HepG2 (cell line): ENCODE data around the gene METTL1. TPM values are rescaled to one million over a fixed set of nuclear protein-coding genes. Genes with fewer than 3 reads are reported as not detected.

Experiments used
- ATAC-seq: fragments of 200-7000 bp; cut with Tn5 transposase; 3 replicates; pipeline ENCODE4 v1.9.1; 2020; ENCODE audit warnings: mild to moderate bottlenecking, moderate library complexity
- BruUV-seq: library from RNA; stranded (reverse); fragments of 400-500 nt; replicated peaks from 2 replicates; lab custom pipeline; 2021; lab: Mats Ljungman, UMichigan
- CTCF ChIA-PET: fragments of 300-600 bp; formaldehyde crosslinking; extraction: SDS; loops from one replicate; lab custom pipeline; 2021; ENCODE audit warnings: low total read pairs, inconsistent platforms, low intra/inter-chr PET ratio; lab: Yijun Ruan, JAX
- POLR2A ChIA-PET: fragments of 350-600 bp; sonication (Branson Sonifier 250); formaldehyde crosslinking; loops from one replicate; lab custom pipeline; 2020; ENCODE audit warnings: antibody characterized with exemption, inconsistent platforms; lab: Yijun Ruan, JAX
- DNase-seq: peaks from one replicate; pipeline ENCODE4 v3.0.0-alpha.2; 2015; ENCODE audit warnings: low spot score
- FAIRE-seq: peaks from 3 replicates; lab custom pipeline; 2011; peaks lifted over from hg19 to GRCh38; lab: Jason Lieb, UNC
- H2AFZ ChIP-seq: one replicate; pipeline ENCODE4 v1.6.1; 2011; ENCODE audit warnings: low read length, inconsistent platforms
- H3K27ac ChIP-seq: fragments of 300-600 bp; 3 replicates; pipeline ENCODE4 v1.8.0; 2011; ENCODE audit warnings: mixed run types, mild to moderate bottlenecking, mixed read lengths, low read length, inconsistent platforms; ENCODE audit not compliant: insufficient read depth; ENCODE audit errors: extremely low read length
- H3K27me3 ChIP-seq, 2 experiments: fragments of 200-600 bp in 1 of 2; 2 replicates in 1 of 2; 3 replicates in 1 of 2; pipeline versions ENCODE4 v1.6.0 to v1.8.0; 2011; ENCODE audit warnings: low read length in 2 of 2, mild to moderate bottlenecking in 2 of 2, moderate library complexity in 2 of 2, inconsistent platforms in 1 of 2; ENCODE audit not compliant: insufficient read depth in 2 of 2, control insufficient read depth in 1 of 2
- H3K36me3 ChIP-seq, 2 experiments: fragments of 200-600 bp in 1 of 2; replicated peaks in 1 of 2; 2 replicates in 1 of 2; 3 replicates in 1 of 2; pipeline versions ENCODE4 v1.5.1 to v1.8.0; 2011; ENCODE audit warnings: low read length in 2 of 2, inconsistent platforms in 1 of 2; ENCODE audit not compliant: insufficient read depth in 2 of 2, control insufficient read depth in 1 of 2
- H3K4me1 ChIP-seq: 2 replicates; pipeline ENCODE4 v1.5.1; 2012; ENCODE audit warnings: low read length, inconsistent platforms; ENCODE audit not compliant: insufficient read depth
- H3K4me2 ChIP-seq: 2 replicates; pipeline ENCODE4 v1.6.0; 2011; ENCODE audit warnings: low read depth, low read length, inconsistent platforms
- H3K4me3 ChIP-seq, 3 experiments: fragments of 200-600 bp in 1 of 3; sonication (generic), shearing (Covaris generic) in 1 of 3; replicated peaks in 1 of 3; 2 replicates each; pipeline ENCODE4 v1.5.1; 2011 to 2016; ENCODE audit warnings: low read length in 3 of 3, inconsistent platforms in 2 of 3, low read depth in 2 of 3, mild to moderate bottlenecking in 2 of 3, control low read depth in 1 of 3, mixed read lengths in 1 of 3; ENCODE audit not compliant: insufficient read depth in 1 of 3
- H3K79me2 ChIP-seq: one replicate; pipeline ENCODE4 v1.6.1; 2011; ENCODE audit warnings: low read length, inconsistent platforms; ENCODE audit not compliant: insufficient read depth
- H3K9ac ChIP-seq: 2 replicates; pipeline ENCODE4 v1.6.0; 2011; ENCODE audit warnings: mild to moderate bottlenecking, low read depth, low read length, inconsistent platforms; ENCODE audit not compliant: insufficient read depth
- H3K9me3 ChIP-seq: 2 replicates; pipeline ENCODE4 v1.5.1; 2012; ENCODE audit warnings: mild to moderate bottlenecking, low read length
- H4K20me1 ChIP-seq: 2 replicates; pipeline ENCODE4 v1.6.0; 2011; ENCODE audit warnings: inconsistent platforms, mild to moderate bottlenecking, low read length, moderate library complexity; ENCODE audit not compliant: insufficient read depth
- ARID2 ChIP-seq: sonication (generic); formaldehyde crosslinking; IDR thresholded peaks from 2 replicates; pipeline ENCODE4 v1.8.1; 2022; ENCODE audit warnings: mild to moderate bottlenecking, missing genetic modification reagents, borderline replicate concordance
- CERS6 ChIP-seq: sonication (generic); formaldehyde crosslinking; IDR thresholded peaks from 2 replicates; pipeline ENCODE4 v1.5.0; 2020; ENCODE audit warnings: missing genetic modification reagents
- ETV5 ChIP-seq: IDR thresholded peaks from 2 replicates; pipeline ENCODE4 v1.6.1; 2018; ENCODE audit warnings: missing biosample characterization, missing genetic modification reagents, inconsistent platforms, borderline replicate concordance
- KDM4B ChIP-seq: sonication (generic); formaldehyde crosslinking; IDR thresholded peaks from 2 replicates; pipeline ENCODE4 v1.4.0; 2020; ENCODE audit warnings: missing genetic modification reagents
- KLF12 ChIP-seq: sonication (generic); formaldehyde crosslinking; IDR thresholded peaks from 2 replicates; pipeline ENCODE4 v1.4.0; 2020; ENCODE audit warnings: missing genetic modification reagents, borderline replicate concordance
- KLF6 ChIP-seq: IDR thresholded peaks from 2 replicates; pipeline ENCODE4 v1.8.0; 2016; ENCODE audit warnings: missing biosample characterization, missing genetic modification reagents
- MTF1 ChIP-seq: sonication (generic); formaldehyde crosslinking; IDR thresholded peaks from 2 replicates; pipeline ENCODE4 v1.5.0; 2020; ENCODE audit warnings: missing genetic modification reagents
- TBX2 ChIP-seq: sonication (generic); formaldehyde crosslinking; IDR thresholded peaks from 2 replicates; pipeline ENCODE4 v1.5.0; 2020; ENCODE audit warnings: missing genetic modification reagents, mild to moderate bottlenecking, borderline replicate concordance
- U2AF1 ChIP-seq: fragments of 200-400 bp; formaldehyde crosslinking; optimal IDR thresholded peaks from 2 replicates; pipeline ENCODE3; 2017; ENCODE audit warnings: mild to moderate bottlenecking, low read depth, low read length
- ZBTB33 ChIP-seq: sonication (generic); formaldehyde crosslinking; IDR thresholded peaks from 2 replicates; pipeline ENCODE4 v1.4.0; 2020; ENCODE audit warnings: missing genetic modification reagents
- ZNF274 ChIP-seq: sonication (generic); formaldehyde crosslinking; IDR thresholded peaks from 2 replicates; pipeline ENCODE4 v1.5.1; 2020; ENCODE audit warnings: mild to moderate bottlenecking, missing genetic modification reagents
- ZNF354B ChIP-seq: sonication (generic); formaldehyde crosslinking; IDR thresholded peaks from 2 replicates; pipeline ENCODE4 v1.8.0; 2022; ENCODE audit warnings: mild to moderate bottlenecking, missing genetic modification reagents
- ZNF598 ChIP-seq: sonication (generic); formaldehyde crosslinking; IDR thresholded peaks from 2 replicates; pipeline ENCODE4 v1.5.1; 2020; ENCODE audit warnings: mild to moderate bottlenecking, missing genetic modification reagents, borderline replicate concordance
- ZNF605 ChIP-seq: sonication (generic); formaldehyde crosslinking; IDR thresholded peaks from 2 replicates; pipeline ENCODE4 v1.8.0; 2022; ENCODE audit warnings: mild to moderate bottlenecking, missing genetic modification reagents
- ZNF879 ChIP-seq: sonication (generic); formaldehyde crosslinking; IDR thresholded peaks from 2 replicates; pipeline ENCODE4 v1.8.1; 2023; ENCODE audit warnings: missing genetic modification reagents
- ZNF883 ChIP-seq: sonication (generic); formaldehyde crosslinking; IDR thresholded peaks from 2 replicates; pipeline ENCODE4 v1.5.1; 2020; ENCODE audit warnings: mild to moderate bottlenecking, missing genetic modification reagents; ENCODE audit errors: not compliant biosample characterization
- ZSCAN12 ChIP-seq: sonication (generic); formaldehyde crosslinking; IDR thresholded peaks from 2 replicates; pipeline ENCODE4 v1.9.0; 2021; ENCODE audit warnings: mild to moderate bottlenecking, missing genetic modification reagents
- WGBS: methylation state at CpG from one replicate; pipeline ENCODE4 v1.1.6; 2017; ENCODE audit warnings: low lambda C conversion rate; 5-methylcytosine and 5-hydroxymethylcytosine counted together
- in situ Hi-C: cut with HindIII; loops from 2 replicates; pipeline ENCODE4 v1.10.0; 2017; ENCODE audit warnings: low pct_unique_long_range_greater_than_20kb; ENCODE audit not compliant: extremely low pct_ligation_motif_present
- intact Hi-C: fragments of 100-400 bp; cut with micrococcal nuclease; formaldehyde crosslinking; loops from one replicate; pipeline ENCODE4 v1.10.0; 2022; ENCODE audit not compliant: unreplicated experiment
- polyA plus RNA-seq, 8 experiments: library from polyadenylated mRNA; depleted of rRNA in 3 of 8; stranded (reverse) in 7 of 8; unstranded in 1 of 8; fragments of >200 nt; fragmentation: Illumina TruSeq in 4 of 8; extraction: Trizol in 4 of 8; gene quantifications; 2 replicates each; pipeline versions ENCODE4 v1.2.1 to v1.2.3, GENCODE V29; 2011 to 2016; ENCODE audit warnings: low read depth in 4 of 8, missing spikeins in 1 of 8, mixed read lengths in 1 of 8; ENCODE audit not compliant: insufficient read depth in 1 of 8
- total RNA-seq, 5 experiments: library from RNA; depleted of rRNA; stranded (reverse); fragments of >200 nt; fragmentation: Illumina TruSeq; extraction: Trizol; gene quantifications; 2 replicates each; pipeline ENCODE4 v1.2.3, GENCODE V29; 2016; ENCODE audit warnings: low read depth in 1 of 5

METTL1 gene
- total and polyA plus RNA-seq, 2 of the 13 experiments (the other 11 are each of a cell fraction or from before 2014, with no cell fraction given) = 34.7 to 36.9 TPM

- 0 out of 2 replicates have a peak, but pooled peaks have one; percentile 2 for TF ChIP-seq ETV5 (CRISPR knock-in tag)
- TF ChIP-seq ZNF598 (CRISPR knock-in tag) = 0 out of 2 replicates have a peak, but pooled peaks have one; percentile 28
- no peak for TF ChIP-seq ZNF605
- TF ChIP-seq KLF6 (CRISPR knock-in tag) = no peak
- peak; percentile 55 for TF ChIP-seq ZBTB33
- no peak for TF ChIP-seq ZNF879
- TF ChIP-seq, all 625 proteins: peak for 15
These were observed 44.8 kb downstream of the METTL1 start (continued) for GRCh38 chr12:57726884-57727757.

GRCh38 chr12:57726151-57726883 is 45.6 kb downstream of the METTL1 start:
- DNase-seq = peak; percentile 71
- Histone ChIP-seq H3K9ac (peak overlapping the region; percentile 52; the same call in 1 of the 2 replicates), H3K27ac (no peak overlapping the region), H3K4me1 (0 out of 2 replicates have a peak, but pooled peaks cover 4% of the 10 kb centered on the region), H4K20me1 (no peaks in the 10 kb centered on the region), H3K79me2 (no peaks in the 10 kb centered on the region), H3K4me3 (peak overlapping the region; percentile 81 to 91 (median 89)), H2AFZ (peak overlapping the region; percentile 77), H3K27me3 (peaks cover 2 to 18% of the 10 kb centered on the region in 2 experiments; a peak in 3 of 5 replicates), H3K4me2 (peak overlapping the region; percentile 98), H3K36me3 (no peaks in the 10 kb centered on the region), H3K9me3 (no peaks in the 10 kb centered on the region)
- ChIA-PET POLR2A (interaction anchor here (0.6 to 2.1 kb wide), 10 partner anchors 9 to 121 kb away, joined by 3 to 23 read pairs (median 4); partner anchors contain the start of genes ARHGEF25, CDK4, CTDSP2 and EEF1AKMT3), CTCF (interaction anchor here (1.7 kb wide), 1 partner anchor 9 kb away, joined by 6 read pairs; no protein-coding TSS in a partner anchor)
- WGBS = 0% methylated on average over 12 of the region's 79 CpGs
- in situ Hi-C loops (no loop called here), intact Hi-C loops (no loop called here)
- FAIRE-seq = peak; percentile 8
- peak; percentile 93 for ATAC-seq
- BruUV-seq = no TSS peak
- TF ChIP-seq KLF12 = peak; percentile 79; the same call in 1 of the 2 replicates
- no peak for TF ChIP-seq ZNF883
- TF ChIP-seq U2AF1 = no peak
- TF ChIP-seq ZSCAN12 (CRISPR knock-in tag) = no peak
- no peak for TF ChIP-seq KDM4B (CRISPR knock-in tag)
- TF ChIP-seq ZNF354B (CRISPR knock-in tag) = no peak
- no peak for TF ChIP-seq ZNF274 (CRISPR knock-in tag)
- TF ChIP-seq TBX2 (CRISPR knock-in tag) = peak; percentile 43; the same call in 1 of the 2 replicates
- no peak for TF ChIP-seq CERS6 (CRISPR knock-in tag)
- TF ChIP-seq ARID2 (CRISPR knock-in tag) = no peak; the same call in 1 of the 2 replicates
- no peak for TF ChIP-seq MTF1 (CRISPR knock-in tag)
